ENCODE results near the gene TREX2. TPM values are rescaled to one million over a fixed set of nuclear protein-coding genes. Genes with fewer than 3 reads are reported as not detected.

TREX2 gene
- total and polyA plus RNA-seq, 2 of the 8 experiments (the other 6 are each of a cell fraction or from before 2014, with no cell fraction given) = 0.71 to 0.80 TPM

GRCh38 chrX:153414856-153415510 is 30.9 kb downstream of the TREX2 start:
- H2BK15ac ChIP-seq (ENCODE audit: low read length) = no peak overlapping the region
- H3K23ac ChIP-seq (ENCODE audit: insufficient read length) = no peak overlapping the region
- no peak for DNase-seq (ENCODE audit: low read depth in 1 of 2, low spot score in 2 of 2)
- H3K4me1 ChIP-seq (replicated peaks in 1 of 4; ENCODE audit: control insufficient read depth in 3 of 4, insufficient read depth in 4 of 4, low read length in 3 of 4) = 0 out of 7 replicates have a peak, but pooled peaks cover 0 to 4% (median 1%) of the 10 kb centered on the region in 4 experiments
- no peak overlapping the region for H3K18ac ChIP-seq (ENCODE audit: extremely low read depth, low read length)
- no peak overlapping the region for H3K56ac ChIP-seq (replicated peaks; ENCODE audit: insufficient read length, low read depth, low read length)
- H4K91ac ChIP-seq (replicated peaks; ENCODE audit: insufficient read length, low read length) = no peak overlapping the region
- no peak overlapping the region for H2BK5ac ChIP-seq (ENCODE audit: low read depth, low read length)
- no peaks in the 10 kb centered on the region for H3K79me2 ChIP-seq (ENCODE audit: control insufficient read depth in 1 of 2, insufficient read depth in 2 of 2, low read length in 2 of 2)
- no peak overlapping the region for H3K4me2 ChIP-seq (ENCODE audit: insufficient read depth in 1 of 2, low read depth in 2 of 2, low read length in 2 of 2)
- H4K20me1 ChIP-seq (replicated peaks in 1 of 2; ENCODE audit: control insufficient read depth in 1 of 2, insufficient read depth in 2 of 2, low read length in 2 of 2) = no peaks in the 10 kb centered on the region
- H3K14ac ChIP-seq (ENCODE audit: insufficient read length) = no peak overlapping the region
- no peak overlapping the region for H4K8ac ChIP-seq (ENCODE audit: extremely low read depth, insufficient read depth, low read length)
- no peak overlapping the region for H3K4me3 ChIP-seq (ENCODE audit: extremely low read depth in 1 of 4, insufficient read depth in 2 of 4, low read depth in 3 of 4, low read length in 4 of 4)
- H3K79me1 ChIP-seq (ENCODE audit: low read depth, low read length) = no peaks in the 10 kb centered on the region
- no peak overlapping the region for H4K5ac ChIP-seq (ENCODE audit: insufficient read length, low read depth, low read length)
- no peaks in the 10 kb centered on the region for H3K9me3 ChIP-seq (ENCODE audit: insufficient read depth in 2 of 2, low read depth in 1 of 2, low read length in 1 of 2)
- H2BK120ac ChIP-seq (replicated peaks; ENCODE audit: low read depth, low read length) = no peak overlapping the region
- no peak overlapping the region for H3K4ac ChIP-seq (replicated peaks; ENCODE audit: insufficient read length, low read depth, low read length)
- no peak overlapping the region for H2AK5ac ChIP-seq (ENCODE audit: low read depth, low read length)
- POLR2A ChIA-PET (ENCODE audit: partially characterized antibody) = no interaction called here
- FAIRE-seq = no peak
- H2BK12ac ChIP-seq (ENCODE audit: low read depth, low read length) = no peak overlapping the region
- H2BK20ac ChIP-seq (ENCODE audit: low read length) = no peak overlapping the region
- H3K36me3 ChIP-seq (ENCODE audit: control insufficient read depth in 2 of 4, insufficient read depth in 4 of 4, low read length in 3 of 4) = no peaks in the 10 kb centered on the region
- WGBS, 2 experiments (ENCODE audit: extremely low coverage in 1 of 2, insufficient coverage in 1 of 2, insufficient read length in 1 of 2, insufficient replicate concordance in 2 of 2, low coverage in 1 of 2, low lambda C conversion rate in 2 of 2, missing lambda C conversion rate in 1 of 2) = 98% methylated on average over 6 of the region's 9 CpGs; no CpG with 5 or more reads in 1 of the 2 experiments
- no peak overlapping the region for H2AFZ ChIP-seq (ENCODE audit: low read length)
- H3K23me2 ChIP-seq (ENCODE audit: low read depth, low read length) = peaks cover 3% of the 10 kb centered on the region; the same call in 1 of the 2 replicates
- CTCF ChIA-PET (ENCODE audit: partially characterized antibody) = interaction anchor here (1.4 to 1.7 kb wide), 2 partner anchors 11 to 15 kb away, joined by 3 to 4 read pairs; no protein-coding TSS in a partner anchor
- H3K9ac ChIP-seq (replicated peaks in 1 of 4; ENCODE audit: extremely low read depth in 1 of 4, low read depth in 3 of 4, low read length in 3 of 4) = no peak overlapping the region
- H3K27me3 ChIP-seq (replicated peaks in 1 of 4; ENCODE audit: control insufficient read depth in 3 of 4, extremely low read depth in 1 of 4, insufficient read depth in 3 of 4, low read length in 3 of 4) = peaks cover 8 to 25% (median 16%) of the 10 kb centered on the region in 4 experiments
- no peak overlapping the region for H3K27ac ChIP-seq (ENCODE audit: low read depth, low read length)
- no peak for TF ChIP-seq RBBP5 (IDR thresholded peaks at IDR 0.05; ENCODE audit: borderline replicate concordance, low read depth, low read length)
- TF ChIP-seq FOSL1 (IDR thresholded peaks at IDR 0.05; ENCODE audit: insufficient read depth, low read depth, low read length) = no peak
- no peak for TF ChIP-seq EZH2 (IDR thresholded peaks at IDR 0.05; ENCODE audit: low read depth, low read length, severe bottlenecking)
- no peak for TF ChIP-seq MAX (IDR thresholded peaks at IDR 0.05)
- no peak for TF ChIP-seq NRF1 (IDR thresholded peaks at IDR 0.05; ENCODE audit: low read depth, low read length)
- TF ChIP-seq CHD1 (IDR thresholded peaks at IDR 0.05; ENCODE audit: low read depth, low read length) = no peak
- TF ChIP-seq CTCF (IDR thresholded peaks at IDR 0.05; ENCODE audit: control extremely low read depth in 1 of 3, insufficient read depth in 1 of 3, low read depth in 1 of 3, low read length in 3 of 3) = no peak
- no peak for TF ChIP-seq NANOG (IDR thresholded peaks at IDR 0.05; ENCODE audit: insufficient read depth, low read depth, low read length, poor library complexity, severe bottlenecking)
- no peak for TF ChIP-seq SUZ12 (IDR thresholded peaks at IDR 0.05; ENCODE audit: low read length)

All from H1 (cell line).